Natural killer cell treated with Interleukin-12 subunit alpha and Interleukin-12 subunit beta and Interleukin-15 and Interleukin-18, amount 100 ng/mL, for 72 hours (primary cell): ENCODE data around the gene ZNF264. TPM values are rescaled to one million over a fixed set of nuclear protein-coding genes. Genes with fewer than 3 reads are reported as not detected.
"Not testable (repeated sequence)": the region's sequence is repeated elsewhere in the genome, so short reads cannot be mapped to it uniquely, and the experiment has no call there.

Experiments
- ATAC-seq, 2 donors: fragments of 150-1000 bp; cut with Tn5 transposase in 1 of 2; sonication (Bioruptor Pico), chemical (Tn5 transposase) in 1 of 2; 2 replicates each; pipeline ENCODE4 v1.10.0; 2021
- DNase-seq: peaks from one replicate; pipeline ENCODE4 v3.0.0; 2022; ENCODE audit warnings: low spot score
- H3K27ac Mint-ChIP-seq, 2 donors: 1 replicate in 1 of 2; 2 replicates in 1 of 2; pipeline ENCODE4 v1.8.0; 2022; ENCODE audit warnings: mixed read lengths in 2 of 2, mild to moderate bottlenecking in 1 of 2, moderate library complexity in 1 of 2
- H3K27me3 Mint-ChIP-seq, 2 donors: 1 replicate in 1 of 2; 2 replicates in 1 of 2; pipeline ENCODE4 v1.8.0; 2022; ENCODE audit warnings: mixed read lengths in 2 of 2
- H3K36me3 Mint-ChIP-seq: one replicate; pipeline ENCODE4 v1.8.0; 2022; ENCODE audit warnings: mixed read lengths
- H3K4me1 Mint-ChIP-seq, 2 donors: 1 replicate in 1 of 2; 2 replicates in 1 of 2; pipeline ENCODE4 v1.8.0; 2022; ENCODE audit warnings: low read depth in 2 of 2, mixed read lengths in 2 of 2, mild to moderate bottlenecking in 1 of 2
- H3K4me3 Mint-ChIP-seq: one replicate; pipeline ENCODE4 v1.8.0; 2022; ENCODE audit warnings: mixed read lengths
- H3K9me3 Mint-ChIP-seq: 2 replicates; pipeline ENCODE4 v1.8.0; 2022; ENCODE audit warnings: mixed read lengths
- total RNA-seq, 2 donors: library from RNA; stranded (reverse); gene quantifications; one replicate each; pipeline ENCODE4 v1.2.3, GENCODE V29; 2022

The ZNF264 gene
- total RNA-seq, 2 donors from 2014 or later: 40.0 to 40.6 TPM

DNA sequence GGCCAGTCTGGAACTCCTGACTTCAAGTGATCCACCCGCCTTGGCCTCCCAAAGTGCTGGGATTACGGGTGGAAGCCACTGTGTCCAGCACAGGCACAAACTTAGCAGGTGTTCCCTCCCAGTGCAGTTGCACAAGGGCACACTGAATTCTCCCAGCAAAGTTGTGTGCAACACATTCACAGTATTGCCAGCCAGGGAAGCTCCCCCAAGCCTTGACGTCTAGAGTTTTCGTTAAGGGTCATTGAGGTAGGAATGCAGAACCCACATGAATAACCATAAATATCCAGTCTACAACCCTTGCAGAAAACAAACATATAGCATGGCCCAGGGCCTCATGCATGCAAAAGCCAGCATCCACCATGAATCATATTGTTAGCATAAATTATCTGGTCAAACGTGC lies 36.2 kb downstream of the ZNF264 start:
- Mint-ChIP-seq H3K36me3 (no peaks in the 10 kb centered on the region), H3K9me3 (no peaks in the 10 kb centered on the region), H3K27me3 (no peaks in the 10 kb centered on the region), H3K4me3 (no peak overlapping the region), H3K27ac (no peak overlapping the region), H3K4me1 (no peaks in the 10 kb centered on the region)
- ATAC-seq (no peak), DNase-seq (no peak)

DNA sequence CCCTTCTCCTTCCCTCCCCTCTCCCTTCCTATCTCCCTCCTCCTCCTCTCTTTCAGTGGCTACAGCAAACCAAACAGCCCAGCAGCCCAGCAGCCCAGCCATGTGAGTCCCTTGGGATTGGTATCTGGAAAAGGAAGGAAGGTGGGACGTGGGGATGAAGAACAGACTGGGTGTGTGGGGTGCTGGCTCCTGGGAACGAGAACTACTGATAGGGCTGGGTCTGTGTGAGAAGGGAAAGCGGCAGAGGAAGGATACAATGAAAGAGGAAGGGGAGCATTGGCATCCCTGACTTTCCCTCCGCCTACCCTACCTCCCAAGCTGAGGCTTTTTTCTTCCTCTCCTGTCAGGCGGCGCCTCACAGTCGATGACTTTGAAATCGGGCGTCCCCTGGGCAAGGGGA lies 40.4 kb downstream of the ZNF264 start:
- Mint-ChIP-seq H3K27me3 (no peaks in the 10 kb centered on the region), H3K27ac (no peak overlapping the region), H3K4me1 (no peaks in the 10 kb centered on the region), H3K36me3 (no peaks in the 10 kb centered on the region), H3K9me3 (no peaks in the 10 kb centered on the region), H3K4me3 (no peak overlapping the region)
- ATAC-seq: no peak
- no peak for DNase-seq

DNA sequence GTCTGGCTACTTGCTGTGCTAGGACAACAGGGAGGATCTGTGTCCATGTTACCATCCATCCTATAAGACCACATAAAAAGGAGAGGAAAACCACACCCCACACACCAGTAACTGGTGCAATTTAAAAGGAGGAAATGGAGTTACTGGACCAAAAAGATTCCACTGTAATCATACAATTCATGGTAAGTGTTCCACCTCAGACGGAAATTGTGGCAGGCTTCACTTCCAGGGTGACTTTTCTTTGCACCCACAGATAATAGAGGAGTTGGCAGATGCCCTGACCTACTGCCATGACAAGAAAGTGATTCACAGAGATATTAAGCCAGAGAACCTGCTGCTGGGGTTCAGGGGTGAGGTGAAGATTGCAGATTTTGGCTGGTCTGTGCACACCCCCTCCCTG lies 41.9 kb downstream of the ZNF264 start:
- Mint-ChIP-seq H3K27me3 (no peaks in the 10 kb centered on the region), H3K9me3 (no peaks in the 10 kb centered on the region), H3K36me3 (no peaks in the 10 kb centered on the region), H3K4me3 (no peak overlapping the region), H3K4me1 (no peaks in the 10 kb centered on the region), H3K27ac (no peak overlapping the region)
- ATAC-seq: no peak
- no peak for DNase-seq

DNA sequence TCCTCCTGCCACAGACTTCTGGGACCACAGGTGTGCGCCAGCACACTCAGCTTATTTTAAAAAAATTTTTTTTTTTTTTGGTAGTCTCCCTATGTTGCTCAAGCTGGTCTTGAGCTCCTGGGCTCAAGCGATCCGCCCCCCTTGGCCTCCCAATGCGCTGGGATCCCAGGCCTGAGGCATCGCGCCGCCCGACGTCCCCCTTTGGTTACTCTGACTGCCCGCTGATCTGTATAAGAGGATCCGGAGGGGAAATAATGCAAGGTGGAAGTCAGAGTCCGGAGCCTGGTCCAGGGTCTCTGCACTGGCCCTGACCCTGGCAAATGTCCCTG lies 48.6 kb downstream of the ZNF264 start:
- ATAC-seq (no peak), DNase-seq (no peak)
- H3K9me3 Mint-ChIP-seq: no peaks in the 10 kb centered on the region
- peak overlapping the region; percentile 89 for H3K4me3 Mint-ChIP-seq
- H3K27ac Mint-ChIP-seq: peak overlapping the region; percentile 90 to 93
- peaks cover 24% of the 10 kb centered on the region in 2 donors for H3K4me1 Mint-ChIP-seq
- H3K36me3 Mint-ChIP-seq: peaks cover 4% of the 10 kb centered on the region
- no peaks in the 10 kb centered on the region for H3K27me3 Mint-ChIP-seq

DNA sequence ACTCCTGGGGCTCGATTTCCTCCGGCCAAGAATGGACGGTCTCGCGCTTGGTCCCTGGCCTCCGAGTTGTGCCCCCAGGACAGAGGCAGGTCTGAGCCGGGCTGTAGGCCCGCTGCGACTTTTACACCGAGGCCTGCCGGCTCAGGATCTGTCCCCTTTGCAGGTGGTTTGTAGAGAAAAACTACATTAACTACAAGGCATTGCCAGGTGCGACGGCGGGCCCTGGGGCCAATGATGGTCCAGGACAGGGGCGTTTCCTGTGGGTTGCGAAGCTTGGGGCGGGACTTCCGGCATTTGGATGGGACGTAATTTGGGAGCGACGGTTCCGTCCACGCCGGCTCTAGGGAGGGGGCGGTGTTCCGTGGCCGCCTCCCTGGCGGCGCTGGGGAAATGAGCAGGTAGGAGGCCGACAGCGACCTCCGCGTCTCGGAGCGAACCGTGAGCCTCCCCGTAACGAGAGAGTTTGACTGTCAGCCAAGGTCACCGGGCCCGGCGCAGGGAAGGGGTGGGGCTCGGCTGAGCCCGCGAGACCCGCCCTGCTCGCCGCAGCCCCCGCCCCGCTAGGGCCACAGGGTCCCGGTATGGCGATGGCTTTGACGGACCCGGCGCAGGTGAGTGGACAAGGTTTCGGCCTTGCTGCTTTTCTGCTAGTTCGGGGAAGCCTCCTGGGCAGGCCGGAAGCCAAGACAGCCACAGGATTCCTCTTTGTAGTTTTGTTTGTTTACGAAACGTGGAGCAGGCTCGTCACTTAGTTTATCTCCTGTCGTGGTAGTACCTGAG lies 49.2 kb downstream of the ZNF264 start, which contains the start of gene ZNF805:
ZNF805 (plus strand) TSS at position 322 of the 780 bp plus-strand sequence; CDS start at position 582, 260 bp downstream.
- H3K9me3 Mint-ChIP-seq: no peaks in the 10 kb centered on the region
- ATAC-seq: peak; percentile 98 to 99
- peaks cover 24% of the 10 kb centered on the region in 2 donors for H3K4me1 Mint-ChIP-seq

DNA sequence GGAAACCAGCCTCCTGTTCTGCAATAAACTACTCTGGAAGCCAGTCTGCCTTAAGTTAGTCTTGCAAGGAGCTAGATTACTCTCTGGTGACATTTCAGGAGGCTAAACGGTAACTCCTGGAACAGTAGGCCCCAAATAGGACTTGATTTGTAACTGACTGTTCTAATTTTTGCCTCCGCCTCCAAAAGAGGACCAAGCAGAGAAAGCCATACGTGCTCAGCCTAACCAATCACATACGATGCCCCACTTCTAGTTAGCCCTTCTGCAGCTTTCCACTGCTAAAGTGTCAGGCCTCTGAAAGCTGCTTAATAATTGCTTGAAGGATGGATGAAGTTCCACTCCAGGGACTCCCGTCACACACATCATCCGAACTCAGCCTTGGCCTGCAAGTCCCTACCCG lies 49.9 kb downstream of the ZNF264 start:
- Mint-ChIP-seq H3K9me3 (no peaks in the 10 kb centered on the region), H3K4me3 (peak overlapping the region; percentile 89), H3K36me3 (peaks cover 4% of the 10 kb centered on the region), H3K27me3 (no peaks in the 10 kb centered on the region), H3K27ac (peak overlapping the region; percentile 90 to 93), H3K4me1 (peaks cover 24 to 26% of the 10 kb centered on the region in 2 donors)
- DNase-seq (no peak), ATAC-seq (no peak)

More for the DNA sequence above, 49.2 kb downstream of the ZNF264 start, which contains the start of gene ZNF805:
- H3K27ac Mint-ChIP-seq: peak within 1 kb of the TSS; percentile 90 to 93
- DNase-seq: peak; percentile 92
- H3K36me3 Mint-ChIP-seq: peaks cover 4% of the 10 kb centered on the region
- H3K27me3 Mint-ChIP-seq: no peaks in the 10 kb centered on the region
- peak within 1 kb of the TSS; percentile 89 for H3K4me3 Mint-ChIP-seq

DNA sequence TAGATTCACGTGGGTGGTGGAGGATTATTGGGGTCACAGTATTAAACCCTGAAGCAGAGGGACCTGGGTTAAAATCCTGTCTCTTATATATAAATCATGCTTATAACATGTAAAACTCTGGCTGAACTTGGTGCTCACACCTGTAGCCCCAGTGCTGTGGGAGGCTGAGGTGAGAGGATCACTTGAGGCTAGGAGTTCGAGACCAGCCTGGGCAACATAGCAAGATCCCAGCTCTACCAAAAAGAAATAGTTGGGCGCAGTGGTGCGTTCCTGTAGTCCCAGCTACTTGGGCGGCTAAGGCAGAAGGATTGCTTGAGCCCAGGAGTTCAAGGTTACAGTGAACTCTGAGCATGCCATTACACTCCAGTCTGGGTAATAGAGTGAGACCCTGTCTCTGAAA lies 51.5 kb downstream of the ZNF264 start:
- ATAC-seq: no peak
- DNase-seq: no peak
- Mint-ChIP-seq H3K27me3 (no peaks in the 10 kb centered on the region), H3K4me3 (peak overlapping the region; percentile 34), H3K27ac (peak overlapping the region in 1 of 2 donors; percentile 59), H3K4me1 (peaks cover 24 to 26% of the 10 kb centered on the region in 2 donors), H3K36me3 (peaks cover 4% of the 10 kb centered on the region), H3K9me3 (no peaks in the 10 kb centered on the region)

DNA sequence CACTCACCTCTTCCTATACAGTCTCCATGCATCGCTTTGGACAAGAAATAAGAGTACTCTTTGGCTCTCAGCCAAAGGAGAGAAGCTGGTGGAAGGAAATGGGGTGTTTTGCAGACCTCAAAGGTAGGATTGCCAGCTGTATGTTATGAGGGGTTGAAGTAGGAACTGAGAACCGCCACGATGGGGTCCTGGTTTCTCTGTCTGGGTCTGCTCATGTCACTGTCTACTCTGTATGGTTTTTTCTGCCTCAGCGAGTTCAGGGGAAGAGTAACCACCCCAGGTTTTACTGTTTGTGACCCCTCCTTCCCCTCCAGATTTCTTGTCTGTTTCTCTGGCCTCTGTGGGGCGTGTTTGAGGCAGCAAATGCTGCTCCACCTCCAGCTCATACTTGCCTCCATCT lies 53.2 kb downstream of the ZNF264 start:
- Mint-ChIP-seq H3K27ac (no peak overlapping the region), H3K27me3 (no peaks in the 10 kb centered on the region), H3K4me3 (no peak overlapping the region), H3K36me3 (peaks cover 4% of the 10 kb centered on the region), H3K9me3 (no peaks in the 10 kb centered on the region), H3K4me1 (peaks cover 24 to 26% of the 10 kb centered on the region in 2 donors)
- no peak for DNase-seq
- ATAC-seq: no peak

DNA sequence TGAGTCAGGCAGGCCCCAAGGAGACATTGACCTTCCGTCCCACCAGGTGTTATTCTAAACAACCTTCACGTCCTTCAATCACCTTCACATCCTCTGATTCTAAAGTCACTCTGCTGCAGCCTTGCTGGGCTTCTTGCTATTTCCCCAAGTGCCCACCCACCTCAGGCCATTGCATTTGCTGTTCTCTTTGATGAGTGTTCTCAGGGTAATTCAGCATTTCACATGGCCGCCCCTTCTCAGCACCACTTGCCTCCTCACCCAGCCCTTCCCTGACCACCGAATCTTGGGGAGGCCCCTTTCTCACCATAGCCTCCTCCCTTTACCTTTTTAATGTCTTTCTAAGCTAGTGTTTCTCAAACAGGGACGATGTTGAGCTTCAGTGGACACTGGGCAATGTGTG lies 53.8 kb downstream of the ZNF264 start:
- H3K4me1 Mint-ChIP-seq: peaks cover 22 to 24% of the 10 kb centered on the region in 2 donors
- DNase-seq (no peak), ATAC-seq (no peak)
- no peaks in the 10 kb centered on the region for H3K27me3 Mint-ChIP-seq
- peaks cover 6% of the 10 kb centered on the region for H3K36me3 Mint-ChIP-seq
- H3K4me3 Mint-ChIP-seq: no peak overlapping the region
- H3K9me3 Mint-ChIP-seq: no peaks in the 10 kb centered on the region
- H3K27ac Mint-ChIP-seq: no peak overlapping the region

DNA sequence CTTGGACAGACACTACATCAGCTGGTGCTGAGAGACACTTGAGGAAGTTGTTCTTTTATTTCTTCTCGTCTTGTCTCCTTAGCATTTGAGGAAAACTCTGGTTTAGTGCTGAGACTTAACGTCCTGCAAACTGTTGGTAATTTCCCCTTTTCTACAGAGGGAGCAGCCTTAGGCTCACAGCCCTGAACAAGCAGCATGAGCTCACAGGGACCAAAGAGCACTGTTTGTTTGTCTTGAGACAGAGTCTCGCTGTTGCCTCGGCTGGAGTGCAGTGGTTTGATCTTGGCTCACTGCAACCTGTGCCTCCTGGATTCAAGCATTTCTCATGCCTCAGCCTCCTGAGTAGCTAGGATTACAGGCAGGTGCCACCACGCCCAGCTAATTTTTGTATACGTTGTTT lies 54.7 kb downstream of the ZNF264 start:
- Mint-ChIP-seq H3K36me3 (peaks cover 15% of the 10 kb centered on the region), H3K27me3 (no peaks in the 10 kb centered on the region), H3K27ac (no peak overlapping the region), H3K9me3 (no peaks in the 10 kb centered on the region), H3K4me3 (no peak overlapping the region), H3K4me1 (peaks cover 19 to 27% of the 10 kb centered on the region in 2 donors)
- ATAC-seq: no peak
- no peak for DNase-seq

DNA sequence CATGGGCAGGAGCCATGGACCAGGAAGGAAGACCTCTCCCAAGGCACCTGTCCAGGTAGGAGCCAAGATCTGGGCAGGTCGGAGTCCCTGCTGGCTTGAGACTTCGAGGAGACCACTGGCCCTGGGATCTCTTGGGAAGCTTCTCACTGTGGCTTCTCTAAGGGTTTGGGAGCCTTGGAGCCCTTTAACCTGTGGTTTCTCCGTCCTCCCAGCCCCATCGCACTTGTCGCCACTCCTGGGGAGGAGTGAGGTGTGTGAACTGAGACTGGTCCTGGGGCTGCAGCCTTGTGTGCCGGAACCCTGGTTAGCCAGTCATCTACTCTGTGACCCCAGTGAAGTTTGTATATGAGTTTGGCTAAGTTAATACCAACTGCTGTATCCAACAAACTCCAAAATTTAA lies 57.3 kb downstream of the ZNF264 start:
- no peak overlapping the region for H3K27ac Mint-ChIP-seq
- peaks cover 0 to 14% of the 10 kb centered on the region in 2 donors for H3K4me1 Mint-ChIP-seq

DNA sequence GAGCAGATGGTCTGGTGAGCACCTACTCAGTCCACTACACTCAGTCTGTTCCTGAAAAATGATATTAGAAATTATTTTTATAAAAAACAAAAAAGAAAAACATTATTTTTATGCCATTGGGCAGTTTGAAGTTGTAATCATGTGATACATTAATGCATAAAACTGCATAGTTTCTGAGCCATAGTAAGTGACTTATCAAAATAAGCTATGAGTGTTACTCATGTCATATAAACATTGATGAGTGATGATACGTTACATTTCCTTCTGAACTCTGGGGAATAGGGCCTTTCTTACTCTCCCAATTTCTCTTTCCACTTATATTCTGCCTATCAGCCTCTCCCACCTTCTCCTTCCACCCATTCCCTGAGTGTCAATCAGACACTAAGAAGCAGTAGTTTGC lies 58.0 kb downstream of the ZNF264 start:
- no peak for DNase-seq
- Mint-ChIP-seq H3K9me3 (no peaks in the 10 kb centered on the region), H3K27me3 (no peaks in the 10 kb centered on the region), H3K4me1 (peaks cover 0 to 11% of the 10 kb centered on the region in 2 donors), H3K4me3 (no peak overlapping the region), H3K36me3 (peaks cover 45% of the 10 kb centered on the region), H3K27ac (no peak overlapping the region)
- no peak for ATAC-seq

More for the DNA sequence above, 57.3 kb downstream of the ZNF264 start:
- no peak for ATAC-seq
- Mint-ChIP-seq H3K27me3 (no peaks in the 10 kb centered on the region), H3K4me3 (no peak overlapping the region), H3K36me3 (peaks cover 38% of the 10 kb centered on the region), H3K9me3 (no peaks in the 10 kb centered on the region)
- DNase-seq: no peak

DNA sequence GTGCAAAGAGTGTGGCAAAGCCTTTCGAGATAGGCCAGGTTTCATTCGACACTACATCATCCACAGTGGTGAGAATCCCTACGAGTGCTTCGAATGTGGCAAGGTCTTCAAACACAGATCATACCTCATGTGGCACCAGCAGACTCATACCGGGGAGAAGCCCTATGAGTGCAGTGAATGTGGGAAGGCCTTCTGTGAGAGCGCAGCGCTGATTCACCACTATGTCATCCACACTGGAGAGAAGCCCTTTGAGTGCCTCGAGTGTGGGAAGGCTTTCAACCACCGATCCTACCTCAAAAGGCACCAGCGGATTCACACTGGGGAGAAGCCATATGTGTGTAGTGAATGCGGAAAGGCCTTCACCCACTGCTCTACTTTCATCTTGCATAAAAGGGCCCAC lies 62.5 kb downstream of the ZNF264 start:
- peak in 1 of 2 donors; percentile 68 for ATAC-seq
- not testable (repeated sequence) for H3K4me1 Mint-ChIP-seq, DNase-seq, H3K4me3 Mint-ChIP-seq, H3K9me3 Mint-ChIP-seq, H3K27ac Mint-ChIP-seq, H3K27me3 Mint-ChIP-seq
- peaks cover 62% of the 10 kb centered on the region for H3K36me3 Mint-ChIP-seq

DNA sequence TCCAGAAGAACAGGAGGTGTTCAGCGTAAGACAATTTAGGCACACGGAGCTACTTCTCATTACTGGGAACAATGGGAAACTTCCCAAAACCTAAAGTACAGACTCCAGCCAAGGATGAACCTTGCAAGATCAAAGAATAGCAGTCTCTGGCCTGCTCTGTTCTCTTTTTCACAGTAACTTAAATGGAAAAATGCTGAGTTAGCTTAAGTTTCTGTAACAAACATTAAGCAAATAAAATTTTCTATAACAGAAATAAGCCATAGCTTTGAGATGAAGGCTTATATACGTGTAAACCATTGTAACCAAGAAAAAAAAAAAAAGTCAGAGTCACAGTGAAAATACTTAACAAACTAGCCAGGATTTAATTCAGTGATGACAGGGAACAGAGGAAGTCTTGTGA lies 70.7 kb downstream of the ZNF264 start:
- H3K4me3 Mint-ChIP-seq: no peak overlapping the region
- DNase-seq: no peak
- no peak overlapping the region for H3K27ac Mint-ChIP-seq
- H3K4me1 Mint-ChIP-seq: peaks cover 17 to 21% of the 10 kb centered on the region in 2 donors
- peaks cover 9% of the 10 kb centered on the region for H3K9me3 Mint-ChIP-seq
- H3K36me3 Mint-ChIP-seq: peaks cover 46% of the 10 kb centered on the region
- no peak for ATAC-seq
- no peaks in the 10 kb centered on the region for H3K27me3 Mint-ChIP-seq
